Cardiac muscle cell (in vitro differentiated cells and primary cell): Measurements from ENCODE around the gene IKZF1. TPM values are rescaled to one million over a fixed set of nuclear protein-coding genes. Genes with fewer than 3 reads are reported as not detected.

Experiments used
- DNase-seq, 2 donors: peaks; one replicate each; pipeline versions ENCODE4 v3.0.0 to v3.0.0-alpha.2; 2010 to 2017; ENCODE audit warnings: low read depth in 1 of 2, low spot score in 1 of 2
- H3K27ac ChIP-seq: fragments of 200-600 bp; sonication (generic); 2 replicates; pipeline ENCODE4 v1.5.1; 2016
- H3K27me3 ChIP-seq: fragments of 200-600 bp; sonication (generic); 2 replicates; pipeline ENCODE4 v1.6.0; 2016; ENCODE audit warnings: control low read depth
- H3K36me3 ChIP-seq: fragments of 200-600 bp; sonication (generic); 2 replicates; pipeline ENCODE4 v1.5.1; 2016; ENCODE audit warnings: control low read depth
- H3K4me1 ChIP-seq: fragments of 200-600 bp; sonication (generic); 2 replicates; pipeline ENCODE4 v1.8.1; 2017; ENCODE audit warnings: low read depth, mild to moderate bottlenecking, mixed run types
- H3K4me3 ChIP-seq: fragments of 200-600 bp; sonication (generic); 2 replicates; pipeline ENCODE4 v1.5.1; 2016; ENCODE audit warnings: mild to moderate bottlenecking
- H3K9me3 ChIP-seq: fragments of 200-600 bp; sonication (generic); 2 replicates; pipeline ENCODE4 v1.5.1; 2017; ENCODE audit warnings: low read depth, mild to moderate bottlenecking, control low read depth
- polyA plus RNA-seq: library from polyadenylated mRNA; unstranded; fragments of >200 nt; fragmentation: Nextera tagmentation; extraction: Ambion mirVana; gene quantifications from 2 replicates; pipeline ENCODE4 v1.2.1, GENCODE V29; 2016
- total RNA-seq: library from RNA; depleted of rRNA; stranded (reverse); fragments of >200 nt; gene quantifications from 2 replicates; pipeline ENCODE4 v1.2.3, GENCODE V29; 2016
- TF ChIP-seq, protein P1 (sequence below): IDR thresholded peaks from 2 replicates; pipeline ENCODE4 v1.5.1; 2012; ENCODE audit warnings: low read depth, mild to moderate bottlenecking, low read length

IKZF1 gene
- total and polyA plus RNA-seq, 2 experiments from 2014 or later: 0.30 TPM; not detected in 1

DNA sequence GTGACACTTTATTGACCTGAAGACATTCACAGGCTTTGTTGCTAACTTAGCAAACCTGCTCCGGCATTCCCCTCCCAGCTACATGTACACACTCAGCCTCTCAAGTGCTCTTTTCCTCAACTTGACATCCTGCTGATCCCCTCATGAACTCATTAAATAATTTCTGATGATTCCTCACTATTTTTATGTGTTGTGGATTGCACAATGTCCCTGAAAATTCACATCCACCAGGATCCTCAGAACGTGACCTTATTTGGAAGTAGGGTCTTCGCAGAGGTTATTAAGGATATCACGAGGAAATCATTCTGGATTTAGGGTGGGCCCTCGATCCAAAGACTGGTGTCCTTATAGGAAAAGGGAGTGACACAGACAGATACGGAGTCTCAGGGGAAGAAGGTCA lies 118.3 kb downstream of the IKZF1 start:
- H3K9me3 ChIP-seq: no peaks in the 10 kb centered on the region
- H3K27ac ChIP-seq: no peak overlapping the region
- peaks cover under 1% of the 10 kb centered on the region for H3K4me1 ChIP-seq
- H3K27me3 ChIP-seq: peaks cover under 1% of the 10 kb centered on the region
- DNase-seq: no peak
- no peak overlapping the region for H3K4me3 ChIP-seq
- TF ChIP-seq, protein P1, sequence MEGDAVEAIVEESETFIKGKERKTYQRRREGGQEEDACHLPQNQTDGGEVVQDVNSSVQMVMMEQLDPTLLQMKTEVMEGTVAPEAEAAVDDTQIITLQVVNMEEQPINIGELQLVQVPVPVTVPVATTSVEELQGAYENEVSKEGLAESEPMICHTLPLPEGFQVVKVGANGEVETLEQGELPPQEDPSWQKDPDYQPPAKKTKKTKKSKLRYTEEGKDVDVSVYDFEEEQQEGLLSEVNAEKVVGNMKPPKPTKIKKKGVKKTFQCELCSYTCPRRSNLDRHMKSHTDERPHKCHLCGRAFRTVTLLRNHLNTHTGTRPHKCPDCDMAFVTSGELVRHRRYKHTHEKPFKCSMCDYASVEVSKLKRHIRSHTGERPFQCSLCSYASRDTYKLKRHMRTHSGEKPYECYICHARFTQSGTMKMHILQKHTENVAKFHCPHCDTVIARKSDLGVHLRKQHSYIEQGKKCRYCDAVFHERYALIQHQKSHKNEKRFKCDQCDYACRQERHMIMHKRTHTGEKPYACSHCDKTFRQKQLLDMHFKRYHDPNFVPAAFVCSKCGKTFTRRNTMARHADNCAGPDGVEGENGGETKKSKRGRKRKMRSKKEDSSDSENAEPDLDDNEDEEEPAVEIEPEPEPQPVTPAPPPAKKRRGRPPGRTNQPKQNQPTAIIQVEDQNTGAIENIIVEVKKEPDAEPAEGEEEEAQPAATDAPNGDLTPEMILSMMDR: no peak
- H3K36me3 ChIP-seq: no peaks in the 10 kb centered on the region

DNA sequence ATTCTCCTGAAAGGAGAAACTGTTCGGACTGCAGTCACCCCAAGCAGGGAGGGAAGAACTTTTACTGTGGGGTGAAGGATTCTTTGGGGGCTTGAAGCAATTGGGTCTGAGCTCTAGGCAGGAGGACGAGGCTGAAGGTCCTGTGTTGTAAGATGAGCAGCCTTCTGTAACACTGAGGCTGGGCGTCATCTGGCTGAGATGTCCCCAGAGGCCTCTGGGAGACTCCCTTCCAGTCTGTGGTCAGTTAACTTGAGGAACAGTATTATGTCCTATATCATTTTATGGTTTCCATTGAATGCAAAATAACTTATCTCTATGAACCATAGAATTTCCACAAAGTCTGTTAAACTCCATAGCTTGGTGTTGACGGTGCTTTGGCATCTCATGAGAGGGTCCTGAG lies 119.3 kb downstream of the IKZF1 start:
- Histone ChIP-seq H3K36me3 (no peaks in the 10 kb centered on the region), H3K4me1 (no peaks in the 10 kb centered on the region), H3K4me3 (no peak overlapping the region), H3K27ac (no peak overlapping the region), H3K9me3 (no peaks in the 10 kb centered on the region), H3K27me3 (peaks cover 3% of the 10 kb centered on the region)
- TF ChIP-seq, protein P1: no peak
- no peak for DNase-seq

DNA sequence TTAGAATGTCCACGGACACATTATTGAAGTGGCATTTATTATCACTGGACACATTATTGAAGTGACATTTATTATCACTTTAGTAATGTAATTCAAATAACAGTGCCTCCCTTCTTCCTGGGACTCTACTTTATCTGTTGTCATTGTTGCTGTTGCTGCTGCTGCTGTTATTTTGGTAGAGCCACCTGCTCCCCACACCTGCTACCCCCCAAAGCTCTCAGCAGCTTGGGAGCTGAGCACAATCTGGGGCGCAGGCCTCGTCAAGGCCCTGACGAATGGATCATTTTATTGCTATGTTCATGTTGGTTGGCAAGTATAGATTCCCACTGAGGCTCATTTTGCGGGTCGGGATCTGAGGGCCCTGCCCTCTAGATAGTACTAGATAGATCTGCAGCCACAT lies 120.8 kb downstream of the IKZF1 start:
- TF ChIP-seq, protein P1: no peak

DNA sequence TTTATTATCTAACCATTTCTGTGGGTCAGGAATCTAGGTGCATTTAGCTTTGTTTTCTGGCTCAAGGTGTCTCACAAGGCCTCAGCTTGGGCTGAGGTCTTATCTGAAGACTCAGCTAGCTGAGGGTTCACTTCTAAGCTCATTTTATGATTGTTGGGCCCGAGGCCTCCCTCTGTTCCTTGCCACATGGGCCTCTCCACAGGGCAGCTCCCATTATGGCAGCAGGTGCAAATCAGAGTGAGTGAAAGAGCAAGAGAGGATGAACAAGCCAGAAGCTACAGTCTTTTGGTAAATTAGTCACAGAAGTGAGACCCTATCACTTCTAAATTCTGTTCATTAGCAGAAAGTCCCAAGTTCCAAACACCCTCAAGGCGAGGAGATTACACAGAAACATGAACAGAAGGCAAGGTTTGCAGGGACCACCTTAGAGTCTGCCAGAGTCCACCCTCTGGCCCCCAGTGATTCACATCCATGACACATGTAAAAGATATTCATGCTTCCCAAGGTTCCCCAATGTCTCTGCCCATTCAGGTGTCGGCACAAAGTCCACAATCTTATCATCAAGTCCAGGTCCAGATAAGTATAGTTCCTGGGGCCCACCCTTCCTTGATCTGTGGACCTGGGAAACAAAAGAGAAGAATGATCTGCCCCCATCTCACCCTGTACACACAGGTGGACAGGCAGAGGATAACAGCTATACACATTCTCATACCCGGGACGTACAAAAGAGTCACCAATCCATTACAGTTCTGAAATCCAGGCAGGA lies 121.9 kb downstream of the IKZF1 start:
- H3K27me3 ChIP-seq: peaks cover 3% of the 10 kb centered on the region
- TF ChIP-seq, protein P1: no peak
- H3K36me3 ChIP-seq: no peaks in the 10 kb centered on the region
- H3K27ac ChIP-seq: no peak overlapping the region
- DNase-seq: no peak
- no peak overlapping the region for H3K4me3 ChIP-seq
- H3K4me1 ChIP-seq: no peaks in the 10 kb centered on the region
- H3K9me3 ChIP-seq: no peaks in the 10 kb centered on the region

More for the DNA sequence above, 120.8 kb downstream of the IKZF1 start:
- no peak for DNase-seq
- H3K9me3 ChIP-seq: no peaks in the 10 kb centered on the region
- no peak overlapping the region for H3K27ac ChIP-seq
- no peaks in the 10 kb centered on the region for H3K36me3 ChIP-seq
- H3K4me3 ChIP-seq: no peak overlapping the region
- peaks cover 3% of the 10 kb centered on the region for H3K27me3 ChIP-seq
- H3K4me1 ChIP-seq: no peaks in the 10 kb centered on the region

DNA sequence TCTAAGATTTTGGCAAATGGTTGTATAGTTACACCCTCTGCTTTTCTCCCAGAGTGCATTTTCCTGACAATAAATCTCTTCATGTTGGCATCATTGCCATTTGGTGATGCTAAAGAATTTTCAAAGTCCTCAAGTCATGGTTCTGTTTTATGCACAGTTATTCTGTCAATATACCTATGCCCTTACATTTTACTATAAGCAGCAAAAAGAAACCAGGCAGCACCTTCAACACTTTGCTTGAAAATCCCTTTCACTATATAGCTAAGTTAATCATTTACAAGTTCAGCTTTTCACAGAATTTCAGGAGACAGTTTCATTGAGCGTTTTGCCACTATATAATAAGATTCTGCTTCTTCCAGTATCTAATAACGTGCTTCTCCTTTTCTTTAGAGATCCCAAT lies 123.0 kb downstream of the IKZF1 start:
- TF ChIP-seq, protein P1: no peak
- H3K9me3 ChIP-seq: no peaks in the 10 kb centered on the region

More for the DNA sequence above, 123.0 kb downstream of the IKZF1 start:
- Histone ChIP-seq H3K4me1 (no peaks in the 10 kb centered on the region), H3K27ac (no peak overlapping the region), H3K4me3 (no peak overlapping the region), H3K36me3 (no peaks in the 10 kb centered on the region), H3K27me3 (peaks cover 3% of the 10 kb centered on the region)
- no peak for DNase-seq
